HL-60/S4 (cell line): ENCODE data around the gene FOXL2NB.

Experiments used
- in situ Hi-C: fragments of 300-500 bp; cut with MboI; formaldehyde crosslinking; loops from 2 replicates; pipeline ENCODE4 v1.14.3; 2022; ENCODE audit warnings: low sequenced_read_pairs

FOXL2NB gene

DNA sequence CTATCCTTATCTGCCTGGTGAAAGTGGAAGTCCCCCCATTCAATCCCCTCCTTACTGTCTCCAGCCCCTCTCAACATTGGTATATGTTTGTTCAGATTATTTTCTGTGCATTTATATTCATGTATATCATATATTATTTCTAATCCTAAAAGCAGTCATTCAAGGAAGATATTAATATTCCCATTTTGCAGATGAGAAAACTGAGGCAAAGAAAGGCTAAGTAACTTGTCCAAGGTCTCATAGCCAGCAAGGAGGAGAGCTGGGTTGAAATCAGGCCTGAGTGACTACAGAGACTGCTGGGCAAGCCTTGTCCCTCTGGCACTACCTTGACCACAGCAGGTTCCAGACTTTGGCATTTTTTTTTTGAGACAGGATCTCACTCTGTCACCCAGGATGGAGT is 29.0 kb downstream of the FOXL2NB start:
- in situ Hi-C loops: no loop called here

DNA sequence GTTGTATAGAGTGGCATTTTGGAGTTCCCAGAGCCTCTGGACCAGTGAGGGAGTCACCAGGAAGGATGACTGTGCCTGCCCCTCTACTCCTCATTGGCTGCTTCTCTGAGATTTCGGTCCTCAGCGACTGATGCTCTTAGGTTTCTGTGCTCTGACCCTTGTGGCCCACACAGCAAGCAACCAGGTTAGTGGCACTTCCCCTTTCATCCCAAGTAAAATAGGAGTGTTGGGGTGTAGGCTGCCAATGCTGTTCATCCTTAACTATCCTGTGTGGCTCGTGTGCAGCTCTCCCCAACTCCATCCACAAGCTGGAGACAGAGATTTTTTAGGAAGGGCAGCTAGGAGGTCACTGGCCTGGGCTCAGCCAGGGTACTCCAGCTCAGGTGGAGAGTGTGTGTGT is 37.8 kb downstream of the FOXL2NB start:
- in situ Hi-C loops: no loop called here

DNA sequence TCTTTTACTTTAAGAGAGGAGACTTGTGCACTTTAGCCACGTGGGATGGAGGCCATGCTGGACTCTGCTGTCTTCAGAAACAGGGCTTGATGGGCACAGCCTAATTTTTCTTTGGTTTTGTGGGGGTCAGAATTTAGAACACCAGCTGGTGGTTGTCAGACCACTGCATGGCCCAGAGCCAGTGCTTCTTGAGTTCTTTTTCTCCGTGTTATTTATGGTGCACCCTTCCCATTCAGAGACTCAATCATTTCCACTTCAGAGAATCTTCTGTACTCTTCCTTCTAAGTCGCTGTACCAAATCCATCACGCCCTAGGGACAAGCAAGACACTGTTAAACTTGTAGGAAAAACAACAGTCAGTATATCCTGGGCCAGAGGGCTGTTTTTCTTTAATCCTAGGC is 38.9 kb downstream of the FOXL2NB start:
- in situ Hi-C loops: no loop called here

DNA sequence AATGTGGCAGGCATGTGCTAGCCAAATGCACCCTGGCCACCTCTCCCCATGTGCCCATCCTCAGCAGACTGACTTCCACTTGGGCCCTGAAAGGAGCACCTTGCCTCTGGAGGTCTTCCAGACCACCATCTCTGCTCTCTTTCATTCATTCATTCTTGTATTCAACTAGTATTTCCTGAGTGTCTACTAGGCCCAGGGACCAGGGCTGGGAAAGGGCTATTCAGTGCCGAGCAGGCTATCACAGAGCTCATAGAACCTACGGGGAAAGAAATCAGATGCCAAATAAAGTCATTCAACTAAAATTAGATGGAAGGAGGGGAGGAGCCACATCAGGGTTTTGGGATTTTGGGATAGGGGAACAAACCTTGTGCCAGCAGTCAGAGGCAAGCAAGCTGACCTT is 40.2 kb downstream of the FOXL2NB start:
- in situ Hi-C loops: no loop called here

DNA sequence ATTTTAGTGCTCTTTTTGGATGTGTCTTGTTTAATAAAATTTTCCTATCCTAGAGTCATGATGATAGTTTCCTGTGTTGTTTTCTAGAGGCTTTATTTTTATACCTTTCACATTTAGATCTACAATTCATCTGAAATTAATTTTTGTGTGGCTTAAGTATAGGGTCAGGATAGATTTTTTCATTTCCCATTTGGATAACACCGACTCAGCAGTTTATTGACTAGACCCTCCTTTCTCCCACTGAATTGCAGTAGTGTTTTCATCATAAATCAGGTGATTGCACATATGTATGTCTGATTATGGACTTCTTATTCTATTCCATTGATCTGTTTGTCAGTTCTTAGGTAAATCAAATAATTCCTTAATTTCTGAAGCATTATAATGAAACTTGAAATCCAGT is 48.7 kb downstream of the FOXL2NB start:
- in situ Hi-C loops: no loop called here
